Parathyroid adenoma (tissue), 2 donors: ENCODE data around the gene MYO1B.

ENCODE experiments used
- H2AFZ ChIP-seq: fragments of 300-600 bp; sonication (generic); one replicate; pipeline ENCODE4 v1.7.0; 2017; ENCODE audit warnings: antibody characterized with exemption, mild to moderate bottlenecking
- H3K27ac ChIP-seq: fragments of 300-600 bp; sonication (generic); one replicate; pipeline ENCODE4 v1.7.0; 2017
- H3K27me3 ChIP-seq: fragments of 300-600 bp; sonication (generic); one replicate; pipeline ENCODE4 v1.7.0; 2017; ENCODE audit warnings: low read length; ENCODE audit not compliant: control insufficient read depth, insufficient read depth
- H3K36me3 ChIP-seq: fragments of 300-600 bp; sonication (generic); one replicate; pipeline ENCODE4 v1.7.0; 2017; ENCODE audit warnings: low read length; ENCODE audit not compliant: control insufficient read depth, insufficient read depth
- H3K4me1 ChIP-seq: fragments of 300-600 bp; sonication (generic); one replicate; pipeline ENCODE4 v1.7.0; 2017; ENCODE audit warnings: control low read depth
- H3K4me2 ChIP-seq: fragments of 300-600 bp; sonication (generic); one replicate; pipeline ENCODE4 v1.7.0; 2017; ENCODE audit warnings: low read length
- H3K4me3 ChIP-seq: fragments of 300-600 bp; sonication (generic); one replicate; pipeline ENCODE4 v1.7.0; 2017; ENCODE audit warnings: low read depth, low read length
- H3K79me2 ChIP-seq: fragments of 300-600 bp; sonication (generic); one replicate; pipeline ENCODE4 v1.7.0; 2017; ENCODE audit warnings: control low read depth
- H3K9ac ChIP-seq: fragments of 300-600 bp; sonication (generic); one replicate; pipeline ENCODE4 v1.7.0; 2017; ENCODE audit warnings: mild to moderate bottlenecking
- H3K9me3 ChIP-seq: fragments of 300-600 bp; sonication (generic); one replicate; pipeline ENCODE4 v1.7.0; 2017; ENCODE audit warnings: low read length; ENCODE audit not compliant: control insufficient read depth
- CTCF ChIP-seq: fragments of 300-600 bp; sonication (generic); IDR thresholded peaks from one replicate; pipeline ENCODE4 v1.7.0; 2017; ENCODE audit warnings: antibody characterized with exemption, mild to moderate bottlenecking
- donor health status: primary hyperparathyroidism.

MYO1B gene

DNA sequence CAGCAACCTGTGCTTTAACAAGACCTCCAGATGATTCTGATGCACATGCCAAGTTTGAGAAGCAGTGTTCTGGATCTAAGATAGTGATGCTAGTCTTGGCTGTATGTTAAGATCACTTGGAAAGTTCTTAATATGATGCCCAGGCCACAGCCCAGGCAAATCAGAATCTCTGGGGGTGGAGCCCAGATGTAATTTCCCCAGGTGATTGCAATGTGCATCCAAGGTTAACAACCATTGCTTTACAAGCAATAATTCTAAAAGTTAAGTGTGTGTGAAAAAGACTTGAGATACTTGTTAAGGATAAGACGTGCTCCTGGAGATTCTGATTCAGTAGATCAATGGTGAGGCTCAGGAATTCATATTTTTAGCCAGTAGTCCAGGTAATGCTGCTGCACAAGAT lies 44.3 kb upstream of the MYO1B start:
- Histone ChIP-seq H3K4me3 (no peak overlapping the region), H3K36me3 (no peaks in the 10 kb centered on the region)
- no peak for TF ChIP-seq CTCF

DNA sequence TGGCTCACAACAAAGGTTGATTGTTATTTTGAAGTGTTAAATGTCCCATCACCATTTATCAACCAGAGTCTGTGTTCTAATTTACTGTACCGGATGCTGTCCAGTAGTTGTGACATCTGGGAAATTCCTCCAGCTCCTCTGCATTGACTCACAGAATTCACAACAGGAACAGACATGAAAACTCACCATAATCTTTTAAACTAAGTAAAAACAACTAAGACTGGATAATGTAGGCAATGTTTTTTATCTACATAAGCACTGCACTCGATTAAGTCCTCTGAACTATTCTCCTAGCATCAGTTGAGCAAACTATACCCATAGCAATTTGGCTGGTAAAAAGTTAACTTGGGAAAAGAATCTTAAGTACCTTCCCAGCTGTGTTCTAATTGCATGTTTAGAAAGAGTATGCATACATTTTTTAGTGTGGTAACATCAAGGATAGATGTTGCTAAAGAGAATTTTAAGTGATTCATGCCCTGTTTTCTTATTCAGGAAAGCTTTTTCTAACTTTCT lies 42.9 kb upstream of the MYO1B start:
- H3K4me1 ChIP-seq = no peaks in the 10 kb centered on the region
- H3K79me2 ChIP-seq = no peaks in the 10 kb centered on the region
- no peaks in the 10 kb centered on the region for H3K27me3 ChIP-seq
- H3K9me3 ChIP-seq = no peaks in the 10 kb centered on the region
- H3K4me2 ChIP-seq = no peak overlapping the region
- H2AFZ ChIP-seq = no peak overlapping the region
- H3K27ac ChIP-seq = no peak overlapping the region
- H3K4me3 ChIP-seq = no peak overlapping the region
- no peak for TF ChIP-seq CTCF
- no peaks in the 10 kb centered on the region for H3K36me3 ChIP-seq
- no peak overlapping the region for H3K9ac ChIP-seq

More for the DNA sequence above, 44.3 kb upstream of the MYO1B start:
- Histone ChIP-seq H3K4me2 (no peak overlapping the region), H3K27ac (no peak overlapping the region), H3K9me3 (no peaks in the 10 kb centered on the region), H3K4me1 (no peaks in the 10 kb centered on the region), H3K27me3 (no peaks in the 10 kb centered on the region), H2AFZ (no peak overlapping the region), H3K79me2 (no peaks in the 10 kb centered on the region), H3K9ac (no peak overlapping the region)

- no peaks in the 10 kb centered on the region for H3K9me3 ChIP-seq
- no peak overlapping the region for H3K4me2 ChIP-seq
- no peak overlapping the region for H2AFZ ChIP-seq
- H3K36me3 ChIP-seq = no peaks in the 10 kb centered on the region
- H3K27me3 ChIP-seq = no peaks in the 10 kb centered on the region
- no peak overlapping the region for H3K9ac ChIP-seq
- H3K27ac ChIP-seq = no peak overlapping the region
- no peaks in the 10 kb centered on the region for H3K79me2 ChIP-seq
- no peak for TF ChIP-seq CTCF
- no peaks in the 10 kb centered on the region for H3K4me1 ChIP-seq
- H3K4me3 ChIP-seq = no peak overlapping the region
These were observed 42.3 kb upstream of the MYO1B start for GRCh38 chr2:191202881-191203397.

DNA sequence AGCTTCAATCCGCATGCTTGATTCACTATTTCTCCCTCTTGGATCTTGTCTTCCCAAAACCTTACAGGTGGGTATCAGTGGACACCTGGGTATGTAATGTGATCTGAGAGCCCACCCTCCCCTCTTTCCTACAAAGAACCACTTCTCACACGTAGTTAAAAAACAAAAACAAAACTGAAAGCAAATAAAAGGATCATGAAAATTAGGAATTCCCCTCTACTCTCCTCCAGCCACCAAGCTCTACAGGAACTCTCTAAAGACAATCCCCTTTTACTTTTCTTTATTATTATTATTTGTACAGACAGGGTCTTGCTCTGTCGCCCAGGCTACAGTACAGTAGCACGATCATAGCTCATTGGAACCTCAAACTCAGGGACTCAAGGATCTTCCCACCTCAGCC lies 40.8 kb upstream of the MYO1B start:
- Histone ChIP-seq H3K79me2 (no peaks in the 10 kb centered on the region), H3K4me2 (no peak overlapping the region), H2AFZ (no peak overlapping the region), H3K9ac (no peak overlapping the region), H3K9me3 (no peaks in the 10 kb centered on the region), H3K27me3 (no peaks in the 10 kb centered on the region), H3K4me1 (no peaks in the 10 kb centered on the region), H3K4me3 (no peak overlapping the region), H3K36me3 (no peaks in the 10 kb centered on the region), H3K27ac (no peak overlapping the region)
- TF ChIP-seq CTCF = no peak
